ENCODE measurements around the gene UBXN2A.

Gene UBXN2A, protein sequence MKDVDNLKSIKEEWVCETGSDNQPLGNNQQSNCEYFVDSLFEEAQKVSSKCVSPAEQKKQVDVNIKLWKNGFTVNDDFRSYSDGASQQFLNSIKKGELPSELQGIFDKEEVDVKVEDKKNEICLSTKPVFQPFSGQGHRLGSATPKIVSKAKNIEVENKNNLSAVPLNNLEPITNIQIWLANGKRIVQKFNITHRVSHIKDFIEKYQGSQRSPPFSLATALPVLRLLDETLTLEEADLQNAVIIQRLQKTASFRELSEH

GRCh38 chr2:23939987-23940717 is at the start of gene UBXN2A:
TSS of gene UBXN2A (plus strand) at chr2:23940463. CDS start at chr2:23958315, 17,852 bp downstream.
- peak within 1 kb of the TSS; percentile 87 for H3K4me3 ChIP-seq (ENCODE audit: low read depth, low read length)
- TF ChIP-seq MYC (IDR thresholded peaks at IDR 0.05; ENCODE audit: low read depth, low read length): no peak
- TF ChIP-seq POLR2A (IDR thresholded peaks at IDR 0.05; ENCODE audit: extremely low read depth, insufficient read length): peak; percentile 69
- peak; percentile 90 for DNase-seq (ENCODE audit: low read depth)

DNA sequence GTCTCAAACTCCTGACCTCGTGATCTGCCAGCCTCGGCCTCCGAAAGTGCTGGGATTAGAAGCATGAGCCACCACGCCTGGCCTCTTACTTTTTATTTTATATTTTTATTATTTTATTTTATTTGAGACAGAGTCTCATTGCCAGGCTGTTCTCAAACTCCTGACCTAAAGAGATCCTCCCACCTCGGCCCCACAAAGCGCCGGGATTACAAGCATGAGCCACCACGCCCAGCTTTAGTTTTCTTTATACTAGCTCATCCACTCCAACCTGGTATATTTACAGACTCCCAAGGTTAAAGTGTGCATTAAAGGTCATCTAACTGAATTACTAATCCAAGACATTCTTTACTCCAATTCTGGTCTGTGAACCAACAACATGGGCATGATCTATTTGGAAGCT is 40.1 kb upstream of the UBXN2A start:
- no peak for DNase-seq (ENCODE audit: low read depth)
- no peak overlapping the region for H3K4me3 ChIP-seq (ENCODE audit: low read depth, low read length)
- TF ChIP-seq, protein P1, sequence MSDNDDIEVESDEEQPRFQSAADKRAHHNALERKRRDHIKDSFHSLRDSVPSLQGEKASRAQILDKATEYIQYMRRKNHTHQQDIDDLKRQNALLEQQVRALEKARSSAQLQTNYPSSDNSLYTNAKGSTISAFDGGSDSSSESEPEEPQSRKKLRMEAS (IDR thresholded peaks at IDR 0.05; ENCODE audit: low read depth, low read length): no peak
- TF ChIP-seq MYC (IDR thresholded peaks at IDR 0.05; ENCODE audit: low read depth, low read length) (no peak), POLR2A (IDR thresholded peaks at IDR 0.05; ENCODE audit: extremely low read depth, insufficient read length) (no peak)
- TF ChIP-seq, protein P2, sequence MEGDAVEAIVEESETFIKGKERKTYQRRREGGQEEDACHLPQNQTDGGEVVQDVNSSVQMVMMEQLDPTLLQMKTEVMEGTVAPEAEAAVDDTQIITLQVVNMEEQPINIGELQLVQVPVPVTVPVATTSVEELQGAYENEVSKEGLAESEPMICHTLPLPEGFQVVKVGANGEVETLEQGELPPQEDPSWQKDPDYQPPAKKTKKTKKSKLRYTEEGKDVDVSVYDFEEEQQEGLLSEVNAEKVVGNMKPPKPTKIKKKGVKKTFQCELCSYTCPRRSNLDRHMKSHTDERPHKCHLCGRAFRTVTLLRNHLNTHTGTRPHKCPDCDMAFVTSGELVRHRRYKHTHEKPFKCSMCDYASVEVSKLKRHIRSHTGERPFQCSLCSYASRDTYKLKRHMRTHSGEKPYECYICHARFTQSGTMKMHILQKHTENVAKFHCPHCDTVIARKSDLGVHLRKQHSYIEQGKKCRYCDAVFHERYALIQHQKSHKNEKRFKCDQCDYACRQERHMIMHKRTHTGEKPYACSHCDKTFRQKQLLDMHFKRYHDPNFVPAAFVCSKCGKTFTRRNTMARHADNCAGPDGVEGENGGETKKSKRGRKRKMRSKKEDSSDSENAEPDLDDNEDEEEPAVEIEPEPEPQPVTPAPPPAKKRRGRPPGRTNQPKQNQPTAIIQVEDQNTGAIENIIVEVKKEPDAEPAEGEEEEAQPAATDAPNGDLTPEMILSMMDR (IDR thresholded peaks at IDR 0.05; ENCODE audit: low read depth, low read length): no peak

DNA sequence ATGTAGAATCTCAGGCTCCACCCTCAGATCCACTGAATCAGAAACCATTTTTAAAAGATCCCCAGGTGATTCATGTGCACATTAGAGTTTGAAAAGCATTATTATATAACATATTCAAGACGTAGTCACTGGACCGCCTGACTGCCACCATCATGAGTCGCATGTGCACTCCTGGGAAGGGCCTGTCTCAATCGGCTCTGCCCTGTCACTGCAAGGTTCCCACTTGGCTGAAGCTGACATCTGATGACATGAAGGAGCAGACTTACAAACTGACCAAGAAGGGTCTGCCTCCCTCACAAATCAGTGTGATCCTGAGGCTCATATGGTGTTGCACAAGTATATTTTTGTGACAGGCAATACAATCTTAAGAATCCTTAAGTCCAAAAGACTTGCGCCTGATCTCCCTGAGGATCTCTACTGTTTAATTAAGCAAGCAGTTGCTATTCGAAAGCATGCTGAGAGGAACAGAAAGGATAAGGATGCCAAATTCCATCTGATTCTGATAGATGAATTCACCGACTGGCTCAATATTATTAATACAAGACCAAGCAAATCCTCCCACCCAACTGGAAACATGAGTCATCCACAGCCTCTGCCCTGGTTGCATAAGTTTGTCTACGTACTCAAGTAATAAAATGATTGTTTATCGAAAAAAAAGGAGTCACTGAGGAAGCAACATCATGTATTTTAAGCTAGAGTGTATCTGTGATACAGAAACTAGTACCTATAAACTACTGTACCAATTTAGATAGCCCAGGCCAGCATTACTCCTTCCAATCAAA is 39.5 kb upstream of the UBXN2A start:
- no peak overlapping the region for H3K4me3 ChIP-seq (ENCODE audit: low read depth, low read length)
- peak; percentile 81 for DNase-seq (ENCODE audit: low read depth)
- TF ChIP-seq, protein P2 (IDR thresholded peaks at IDR 0.05; ENCODE audit: low read depth, low read length): no peak
- TF ChIP-seq, protein P1 (IDR thresholded peaks at IDR 0.05; ENCODE audit: low read depth, low read length): no peak
- TF ChIP-seq MYC (IDR thresholded peaks at IDR 0.05; ENCODE audit: low read depth, low read length) (no peak), POLR2A (IDR thresholded peaks at IDR 0.05; ENCODE audit: extremely low read depth, insufficient read length) (no peak)

DNA sequence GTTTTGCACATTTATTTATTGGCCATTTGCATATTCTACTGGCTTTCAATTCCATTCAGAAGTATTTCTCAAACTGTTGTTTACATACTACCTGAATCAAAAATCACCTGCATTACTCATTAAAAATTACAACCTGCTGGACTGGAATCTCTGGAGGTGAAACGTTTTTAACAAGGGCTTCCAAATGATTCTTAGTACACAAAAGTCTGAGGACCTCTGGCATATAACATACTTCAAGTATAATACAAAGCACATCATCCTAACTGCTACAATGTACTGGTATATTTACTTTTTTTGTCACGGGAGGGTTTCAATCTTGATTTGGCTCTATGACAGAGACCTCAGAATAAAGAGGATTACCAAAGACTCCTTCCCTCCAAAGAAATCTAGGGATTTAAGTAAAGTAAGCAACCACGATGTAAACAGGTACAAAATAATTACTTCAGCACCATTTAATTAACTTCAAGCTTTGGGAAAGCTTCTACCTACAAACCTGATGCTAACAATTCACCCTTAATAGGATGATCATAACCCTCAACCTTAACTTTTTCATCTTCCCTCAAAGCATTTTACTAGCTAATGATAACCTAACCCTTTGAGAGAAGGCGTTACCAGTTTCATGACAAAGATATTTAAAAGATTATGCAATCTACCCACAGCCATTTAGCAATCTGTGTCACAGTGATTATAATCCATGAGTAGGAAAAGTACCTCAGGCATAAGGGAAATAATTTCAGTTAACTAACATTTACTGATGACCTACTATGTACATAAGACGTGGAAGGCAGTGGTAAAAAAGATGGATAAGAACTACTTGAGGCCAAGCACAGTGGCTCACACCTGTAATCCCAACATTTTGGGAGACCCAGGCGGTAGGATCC is 38.1 kb upstream of the UBXN2A start:
- DNase-seq (ENCODE audit: low read depth): peak; percentile 77
- no peak overlapping the region for H3K4me3 ChIP-seq (ENCODE audit: low read depth, low read length)
- TF ChIP-seq POLR2A (IDR thresholded peaks at IDR 0.05; ENCODE audit: extremely low read depth, insufficient read length): no peak
- TF ChIP-seq, protein P2 (IDR thresholded peaks at IDR 0.05; ENCODE audit: low read depth, low read length): no peak
- TF ChIP-seq, protein P1 (IDR thresholded peaks at IDR 0.05; ENCODE audit: low read depth, low read length): no peak
- no peak for TF ChIP-seq MYC (IDR thresholded peaks at IDR 0.05; ENCODE audit: low read depth, low read length)

DNA sequence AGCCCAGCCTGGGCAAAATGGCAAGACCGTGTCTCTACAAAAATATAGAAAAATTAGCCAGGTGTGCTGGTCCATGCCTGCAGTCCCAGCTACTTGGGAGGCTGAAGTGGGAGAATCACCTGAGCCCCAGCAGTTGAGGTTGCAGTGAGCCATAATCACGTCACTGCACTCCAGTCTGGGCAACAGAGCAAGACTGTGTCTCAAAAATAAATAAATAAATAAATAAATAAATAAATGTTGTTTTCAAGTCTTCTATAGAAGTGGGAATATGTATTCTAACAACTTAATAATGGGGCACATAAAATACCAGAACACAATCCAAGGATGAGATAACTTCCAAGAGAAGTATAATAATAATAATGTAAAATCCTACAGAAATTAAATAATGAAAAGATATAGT is 37.2 kb upstream of the UBXN2A start:
- no peak for DNase-seq (ENCODE audit: low read depth)
- no peak overlapping the region for H3K4me3 ChIP-seq (ENCODE audit: low read depth, low read length)
- TF ChIP-seq POLR2A (IDR thresholded peaks at IDR 0.05; ENCODE audit: extremely low read depth, insufficient read length) (no peak), MYC (IDR thresholded peaks at IDR 0.05; ENCODE audit: low read depth, low read length) (no peak)
- TF ChIP-seq, protein P2 (IDR thresholded peaks at IDR 0.05; ENCODE audit: low read depth, low read length): no peak
- TF ChIP-seq, protein P1 (IDR thresholded peaks at IDR 0.05; ENCODE audit: low read depth, low read length): no peak
